Measurements from ENCODE around the gene GBA2. TPM values are rescaled to one million over a fixed set of nuclear protein-coding genes. Genes with fewer than 3 reads are reported as not detected.

The GBA2 gene
- total RNA-seq, 4 donors from 2014 or later: 53.7 to 83.3 (median 65.0) TPM

- TF ChIP-seq CTCF (IDR thresholded peaks at IDR 0.05): no peak
- no peak for TF ChIP-seq POLR2A (IDR thresholded peaks at IDR 0.05)
- intact Hi-C loops (cut with DNase I; ENCODE audit: low total_unique reads): no loop called here
- no peak overlapping the region for H3K4me3 ChIP-seq (ENCODE audit: low read depth, poor library complexity, severe bottlenecking)
- WGBS, 2 donors: 31% methylated on average over 1 of the region's 1 CpG
- no peak for DNase-seq (ENCODE audit: low spot score in 2 of 2)
These were observed 22.5 kb upstream of the GBA2 start for GRCh38 chr9:35771534-35771933.

- DNase-seq (ENCODE audit: low spot score in 2 of 2): no peak
- intact Hi-C loops (cut with DNase I; ENCODE audit: low total_unique reads): no loop called here
- 12 to 14% methylated on average over 4 of the region's 4 CpGs for WGBS, 2 donors
- TF ChIP-seq POLR2A (IDR thresholded peaks at IDR 0.05) (no peak), CTCF (IDR thresholded peaks at IDR 0.05) (no peak)
- H3K4me3 ChIP-seq (ENCODE audit: low read depth, poor library complexity, severe bottlenecking): no peak overlapping the region
These were observed 22.0 kb upstream of the GBA2 start for GRCh38 chr9:35771075-35771433.

GRCh38 chr9:35769763-35770162, 20.7 kb upstream of the GBA2 start:
- intact Hi-C loops (cut with DNase I; ENCODE audit: low total_unique reads): no loop called here
- 91 to 94% methylated on average over 1 of the region's 1 CpG for WGBS, 2 donors
- TF ChIP-seq CTCF (IDR thresholded peaks at IDR 0.05) (no peak), POLR2A (IDR thresholded peaks at IDR 0.05) (no peak)
- no peak overlapping the region for H3K4me3 ChIP-seq (ENCODE audit: low read depth, poor library complexity, severe bottlenecking)
- no peak for DNase-seq (ENCODE audit: low spot score in 2 of 2)

GRCh38 chr9:35767458-35767857, 18.4 kb upstream of the GBA2 start:
- 84% methylated on average over 1 of the region's 1 CpG for WGBS, 2 donors
- intact Hi-C loops (cut with DNase I; ENCODE audit: low total_unique reads): no loop called here
- TF ChIP-seq POLR2A (IDR thresholded peaks at IDR 0.05): no peak
- TF ChIP-seq CTCF (IDR thresholded peaks at IDR 0.05): no peak
- no peak for DNase-seq (ENCODE audit: low spot score in 2 of 2)
- H3K4me3 ChIP-seq (ENCODE audit: low read depth, poor library complexity, severe bottlenecking): no peak overlapping the region

GRCh38 chr9:35766997-35767396, 18.0 kb upstream of the GBA2 start:
- H3K4me3 ChIP-seq (ENCODE audit: low read depth, poor library complexity, severe bottlenecking): no peak overlapping the region
- intact Hi-C loops (cut with DNase I; ENCODE audit: low total_unique reads): no loop called here
- TF ChIP-seq CTCF (IDR thresholded peaks at IDR 0.05) (no peak), POLR2A (IDR thresholded peaks at IDR 0.05) (no peak)
- no peak for DNase-seq (ENCODE audit: low spot score in 2 of 2)
- 79 to 89% methylated on average over 2 of the region's 2 CpGs for WGBS, 2 donors

GRCh38 chr9:35763803-35764202, 14.8 kb upstream of the GBA2 start:
- no peak for TF ChIP-seq POLR2A (IDR thresholded peaks at IDR 0.05)
- WGBS, 2 donors: 97 to 100% methylated on average over 1 of the region's 1 CpG
- intact Hi-C loops (cut with DNase I; ENCODE audit: low total_unique reads): no loop called here

More at GRCh38 chr9:35763803-35764202, 14.8 kb upstream of the GBA2 start:
- DNase-seq (ENCODE audit: low spot score in 2 of 2): no peak
- no peak overlapping the region for H3K4me3 ChIP-seq (ENCODE audit: low read depth, poor library complexity, severe bottlenecking)
